GM21381 (cell line): ENCODE measurements around the gene PIK3CD.
"Not testable (repeated sequence)": the region's sequence is repeated elsewhere in the genome, so short reads cannot be mapped to it uniquely, and the experiment has no call there.

Experiments
- ATAC-seq: cut with Tn5 transposase; IDR thresholded peaks from one replicate; pipeline ENCODE4 v1.9.1; 2021; ENCODE audit warnings: mild to moderate bottlenecking, moderate library complexity; ENCODE audit not compliant: unreplicated experiment

The PIK3CD gene

GRCh38 chr1:9618909-9619679 is 32.4 kb upstream of the PIK3CD start:
- ATAC-seq: no peak

DNA sequence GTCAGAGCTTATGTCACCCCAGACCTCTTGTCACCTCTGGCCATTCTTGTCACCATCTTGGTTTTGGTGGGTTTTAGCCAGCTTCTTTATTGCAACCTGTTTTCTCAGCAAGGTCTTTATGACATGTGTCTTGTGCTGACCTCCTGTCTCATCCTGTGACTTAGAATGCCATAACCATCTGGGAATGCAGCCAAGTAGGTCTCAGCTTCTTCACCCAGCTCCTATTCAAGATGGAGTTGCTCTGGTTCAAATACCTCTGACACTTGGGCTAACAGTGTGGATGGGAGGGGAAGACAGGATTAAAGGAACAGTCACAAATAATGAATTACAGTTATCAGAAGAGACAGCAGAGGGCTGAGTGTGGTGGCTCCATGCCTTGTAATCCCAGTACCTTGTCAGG is 30.5 kb upstream of the PIK3CD start:
- ATAC-seq: no peak

DNA sequence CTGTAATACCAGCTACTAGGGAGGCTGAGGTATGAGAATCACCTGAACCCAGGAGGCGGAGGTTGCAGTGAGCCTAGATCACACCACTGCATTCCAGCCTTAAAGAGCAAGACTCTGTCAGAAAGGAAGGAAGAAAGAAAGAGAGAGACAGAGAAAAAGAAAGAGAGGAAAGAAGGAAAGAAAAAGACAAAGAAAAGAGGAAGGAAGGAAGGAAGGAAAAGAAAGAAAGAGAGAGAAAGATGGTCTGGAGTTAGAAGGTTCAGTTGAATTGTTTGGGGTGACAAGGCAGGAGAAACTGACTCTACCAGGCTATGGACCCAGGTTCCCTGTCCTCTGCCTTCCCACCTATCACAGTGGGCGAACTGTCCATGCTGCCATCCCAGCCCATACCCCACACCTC is 27.4 kb upstream of the PIK3CD start:
- no peak for ATAC-seq

- not testable (repeated sequence) for ATAC-seq
Measured at GRCh38 chr1:9625030-9625429, 26.5 kb upstream of the PIK3CD start.

DNA sequence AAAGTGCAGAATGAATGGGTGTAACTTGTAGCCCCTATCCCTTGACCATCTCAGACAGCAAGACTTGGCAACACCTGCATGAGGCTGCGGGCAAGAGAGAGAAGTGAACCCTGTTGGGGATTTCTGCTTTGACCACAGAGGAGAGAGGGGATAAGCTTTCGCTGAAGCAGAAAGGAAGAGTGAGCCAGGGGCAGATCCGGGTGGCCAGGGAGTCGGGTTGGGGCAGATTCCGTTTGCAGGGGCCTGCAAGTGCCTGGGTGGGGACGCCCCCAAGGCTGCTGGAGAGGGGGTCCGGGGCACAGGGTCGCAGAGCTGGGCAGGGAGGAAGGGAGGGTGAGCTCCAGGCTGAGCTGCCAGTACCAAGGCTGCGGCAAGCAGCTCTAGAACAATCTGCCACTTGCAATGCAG is 25.3 kb upstream of the PIK3CD start:
- ATAC-seq: peak; percentile 42

DNA sequence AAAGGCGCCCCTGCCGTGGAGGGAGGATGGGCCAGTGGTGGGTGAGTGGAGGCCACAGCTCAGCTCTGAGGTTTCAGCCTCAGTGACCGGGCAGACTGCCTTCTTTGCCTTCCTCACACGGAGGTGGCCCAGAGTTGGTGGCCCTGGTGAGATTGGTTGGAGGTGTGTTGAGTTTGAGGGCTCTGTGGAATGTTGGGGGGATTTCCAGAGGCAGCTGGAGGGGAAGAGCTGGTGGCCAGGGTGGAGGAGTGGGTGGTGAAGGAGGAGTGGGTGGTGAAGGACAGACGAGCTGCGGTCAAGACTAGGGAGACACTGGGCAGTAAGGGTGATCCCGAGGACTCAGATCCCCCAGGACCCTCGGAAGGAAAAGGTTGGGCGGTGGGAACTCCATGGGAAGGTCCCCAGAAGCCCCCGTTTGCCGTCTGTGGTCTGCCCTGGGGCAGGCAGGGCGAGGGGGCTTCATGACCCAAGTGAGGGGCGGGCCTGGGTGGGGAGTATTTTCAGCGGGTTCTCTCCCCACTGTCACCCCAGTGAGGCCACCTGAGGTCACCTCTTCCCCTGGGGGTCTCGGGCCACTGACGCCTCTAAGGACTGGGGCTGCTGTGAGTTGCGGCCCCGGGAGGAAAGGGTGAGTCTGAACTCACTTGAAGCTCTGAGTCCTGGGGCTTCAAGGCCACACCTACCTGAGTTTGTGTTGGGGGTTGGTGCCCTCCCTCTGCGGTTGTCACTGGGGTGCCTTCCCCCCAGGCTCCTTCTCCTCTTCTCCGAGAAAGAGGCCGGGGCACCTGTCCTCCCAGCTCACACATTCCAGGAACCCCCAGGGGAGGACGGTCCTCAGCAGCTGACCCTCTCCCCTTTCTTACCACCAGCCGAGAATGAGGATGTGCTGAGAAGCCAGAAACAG is 22.7 kb upstream of the PIK3CD start:
- ATAC-seq: peak; percentile 14

DNA sequence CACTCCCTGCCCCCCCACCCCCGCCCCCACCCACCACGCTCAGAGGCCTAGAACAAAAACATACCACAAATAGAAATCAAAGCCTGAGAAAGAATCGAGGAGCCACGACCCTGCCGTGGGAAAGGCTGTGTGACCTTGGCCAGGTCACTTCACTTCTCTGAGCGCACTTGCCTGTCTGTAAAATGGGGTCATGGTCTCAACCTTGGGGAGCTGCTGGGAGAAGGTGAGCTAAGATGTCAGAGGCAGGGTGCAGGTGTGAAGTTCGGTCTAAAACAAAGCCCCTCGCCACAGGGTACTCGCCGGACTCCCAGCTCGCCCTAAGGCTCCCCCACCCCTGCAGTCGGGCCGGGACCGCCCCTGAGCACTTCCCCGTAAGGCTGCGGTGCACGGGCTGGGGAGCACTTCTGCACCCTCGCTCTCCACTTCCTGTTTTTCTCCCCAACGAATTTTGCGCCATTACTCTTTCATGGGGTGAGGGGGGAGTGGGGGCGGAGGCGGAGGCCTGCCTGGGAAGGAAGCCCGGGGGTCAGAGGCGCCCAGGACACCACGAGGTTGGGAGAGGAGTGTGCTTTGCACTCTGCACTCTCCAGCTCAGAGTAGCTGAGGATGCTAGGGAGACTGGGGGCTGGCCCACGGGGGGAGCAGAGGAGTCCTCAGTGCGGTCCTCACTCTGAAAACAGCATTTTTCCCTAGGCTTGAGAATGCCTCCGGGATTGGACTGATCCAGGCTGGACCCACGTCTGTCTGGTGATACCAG is 21.9 kb upstream of the PIK3CD start:
- peak; percentile 28 for ATAC-seq

- no peak for ATAC-seq
Measured at GRCh38 chr1:9630331-9631111, 21.0 kb upstream of the PIK3CD start.

- ATAC-seq: no peak
Measured at GRCh38 chr1:9631613-9632012, 19.9 kb upstream of the PIK3CD start.

- ATAC-seq: no peak
Measured at GRCh38 chr1:9633493-9633892, 18.0 kb upstream of the PIK3CD start.

GRCh38 chr1:9634582-9634981 is 16.9 kb upstream of the PIK3CD start:
- ATAC-seq: no peak

DNA sequence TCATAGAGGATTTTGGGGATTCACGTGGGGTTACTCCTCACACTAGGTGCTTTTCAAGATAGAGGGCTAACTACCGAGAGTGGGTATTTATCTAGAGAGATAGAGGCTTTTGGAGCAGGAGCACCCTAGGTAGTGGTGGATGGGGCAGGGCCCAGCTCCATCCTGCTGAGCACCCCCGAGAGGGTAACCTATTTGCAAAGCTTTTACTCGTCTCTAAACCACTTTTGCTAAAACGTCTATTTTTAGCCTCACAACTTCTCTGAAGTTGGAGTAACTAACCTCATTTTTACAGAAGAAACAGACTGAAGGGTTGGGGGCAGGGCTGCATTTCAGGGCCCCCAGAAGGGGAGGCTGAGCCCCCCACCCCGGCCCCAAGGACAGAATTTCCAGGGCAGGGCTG is 12.3 kb upstream of the PIK3CD start:
- no peak for ATAC-seq

DNA sequence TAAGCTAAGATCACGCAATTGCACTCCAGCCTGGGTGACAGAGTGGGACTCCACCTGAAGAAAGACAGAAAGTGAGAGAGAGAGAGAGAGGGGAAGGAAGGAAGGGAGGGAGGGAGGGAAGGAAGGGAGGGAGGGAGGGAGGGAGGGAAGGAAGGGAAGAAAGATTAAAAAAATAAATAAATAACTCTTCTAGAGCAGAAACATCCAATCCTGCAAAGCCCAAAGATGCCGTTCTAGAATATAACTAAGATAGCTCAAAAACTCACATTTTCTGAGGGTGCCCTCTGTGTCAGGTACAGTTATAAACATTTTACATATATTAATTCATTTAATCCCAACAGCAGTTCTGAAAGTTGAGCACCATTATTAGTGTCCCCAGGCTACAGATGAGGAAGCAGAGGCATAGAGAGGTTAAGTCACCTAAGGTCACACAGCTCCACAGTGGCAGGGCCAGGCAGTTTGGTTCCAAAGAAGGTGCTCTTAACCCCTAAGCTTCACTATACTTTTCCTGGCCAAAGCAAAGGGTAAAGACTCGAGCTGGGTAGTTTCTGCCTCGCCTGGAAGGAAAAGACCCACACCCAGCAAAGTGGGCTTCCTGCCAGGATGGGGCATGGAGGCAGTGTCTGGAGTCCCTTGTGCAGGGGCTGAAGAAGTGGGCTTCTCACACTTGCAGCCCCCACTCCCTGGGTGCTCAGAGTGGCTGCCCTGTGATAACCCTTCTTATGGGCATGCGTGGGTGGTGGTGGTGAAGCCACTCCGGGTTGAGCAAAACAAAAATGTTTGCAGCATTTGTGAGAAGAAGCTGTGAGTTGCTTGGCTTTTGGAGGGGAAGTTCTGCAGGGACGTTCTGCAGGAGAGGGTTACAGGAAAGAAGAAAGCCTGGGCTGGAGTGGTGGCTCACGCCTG is 7.9 kb upstream of the PIK3CD start:
- ATAC-seq: no peak

GRCh38 chr1:9646037-9646436 is 5.5 kb upstream of the PIK3CD start:
- no peak for ATAC-seq

DNA sequence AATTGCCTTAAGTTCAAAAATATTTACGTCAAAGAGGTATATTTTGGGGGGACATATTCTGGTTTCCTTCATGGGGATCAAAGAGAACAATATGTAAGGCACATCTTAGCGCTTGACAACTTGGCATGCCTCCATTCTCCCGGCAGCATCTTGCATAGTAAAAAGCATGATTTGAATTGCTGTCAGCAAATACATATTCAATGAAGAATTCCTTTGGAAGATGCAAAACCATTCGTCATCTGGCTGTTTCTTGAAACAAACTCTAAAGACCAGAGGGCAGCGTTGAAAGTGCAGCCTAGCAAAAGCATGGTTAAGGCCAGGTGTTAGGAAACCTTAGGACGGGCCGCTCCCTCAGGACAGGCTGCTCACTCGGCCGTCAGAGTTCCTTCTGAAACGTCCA is 3.4 kb upstream of the PIK3CD start:
- ATAC-seq: no peak

GRCh38 chr1:9649769-9650168 is 1.8 kb upstream of the PIK3CD start:
- ATAC-seq: no peak

GRCh38 chr1:9651220-9651564 is 339 bp upstream of the PIK3CD start:
- no peak for ATAC-seq

DNA sequence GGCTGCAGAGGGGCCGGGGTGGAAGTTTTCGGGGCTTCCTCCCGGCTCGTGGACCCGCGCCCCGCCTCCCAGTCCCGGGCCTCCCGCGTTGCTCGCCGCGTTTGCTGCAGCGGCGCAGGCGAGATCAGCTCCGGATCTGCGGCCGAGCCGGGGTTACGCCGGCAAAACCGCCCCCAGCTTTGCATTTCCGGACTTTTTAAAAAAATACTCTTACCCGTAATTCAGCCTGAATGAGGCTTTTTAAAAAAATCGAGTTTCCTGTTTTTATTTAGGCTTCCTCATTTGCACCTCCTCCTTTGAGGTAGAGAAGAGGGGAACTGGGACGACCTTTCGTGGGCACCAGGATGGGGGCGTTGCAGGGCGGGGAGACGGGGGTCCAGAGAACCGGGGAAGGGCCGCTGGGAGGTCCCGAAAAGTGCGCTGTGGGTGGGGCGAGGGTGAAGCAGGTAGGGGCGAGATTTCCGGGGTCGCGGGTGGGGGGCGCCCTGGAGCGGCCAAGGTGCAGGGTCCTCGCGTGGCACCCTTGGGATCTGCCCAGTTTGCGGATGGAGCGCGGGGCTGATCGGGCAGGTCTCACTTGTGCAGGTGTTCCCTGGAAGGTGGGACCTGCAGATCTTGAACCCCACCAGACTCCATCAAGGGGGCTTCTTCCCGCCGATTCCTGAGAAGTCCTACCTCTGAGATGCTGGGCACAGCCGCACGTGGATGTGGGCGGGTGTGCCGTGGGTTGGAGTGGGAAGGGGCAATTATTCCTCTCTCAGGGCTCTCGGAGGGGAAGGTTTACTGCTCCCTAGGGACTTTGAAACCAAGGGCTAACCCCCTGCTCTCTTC is 1.1 kb downstream of the PIK3CD start:
- peak; percentile 15 for ATAC-seq

DNA sequence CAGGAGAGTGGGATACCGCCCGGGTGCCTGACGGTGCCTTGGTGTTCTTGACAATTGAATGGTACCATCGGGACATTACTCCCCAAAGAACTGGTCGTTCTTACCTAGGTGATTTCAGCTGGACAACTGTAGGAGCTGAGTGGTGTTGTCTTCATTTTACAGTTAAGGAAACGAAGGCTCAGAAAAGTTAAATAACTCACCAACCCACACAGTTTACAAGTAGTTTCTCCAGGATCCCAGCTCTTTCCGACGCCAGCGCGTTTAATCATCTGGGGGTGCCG is 1.6 kb downstream of the PIK3CD start:
- ATAC-seq: no peak
